GM23338 (cell line): ENCODE data around the gene DHX38. TPM values are rescaled to one million over a fixed set of nuclear protein-coding genes. Genes with fewer than 3 reads are reported as not detected.

Experiments used
- ATAC-seq: fragments of 200-7000 bp; cut with Tn5 transposase; 3 replicates; pipeline ENCODE4 v1.9.1; 2020
- DNase-seq: peaks from one replicate; pipeline ENCODE4 v3.0.0-alpha.2; 2015; ENCODE audit warnings: low spot score
- H2AFZ ChIP-seq: fragments of 200-600 bp; sonication (generic); 2 replicates; pipeline ENCODE4 v1.8.0; 2016; ENCODE audit warnings: antibody characterized with exemption, mild to moderate bottlenecking, moderate library complexity
- H3F3A ChIP-seq: fragments of 200-600 bp; sonication (generic); replicated peaks from 2 replicates; pipeline ENCODE4 v1.8.0; 2017; ENCODE audit warnings: antibody characterized with exemption, mixed run types, low read depth
- H3K27ac ChIP-seq: fragments of 200-600 bp; sonication (generic); 2 replicates; pipeline ENCODE4 v1.6.1; 2016; ENCODE audit warnings: low read depth
- H3K27me3 ChIP-seq: fragments of 200-600 bp; sonication (generic); 2 replicates; pipeline ENCODE4 v1.8.0; 2016; ENCODE audit warnings: mild to moderate bottlenecking, mixed run types, moderate library complexity; ENCODE audit not compliant: insufficient read depth
- H3K36me3 ChIP-seq: fragments of 200-600 bp; sonication (generic); 2 replicates; pipeline ENCODE4 v1.8.0; 2016; ENCODE audit warnings: mild to moderate bottlenecking; ENCODE audit not compliant: insufficient read depth
- H3K4me1 ChIP-seq: fragments of 200-600 bp; sonication (generic); 2 replicates; pipeline ENCODE4 v1.8.0; 2016; ENCODE audit warnings: mild to moderate bottlenecking, moderate library complexity; ENCODE audit not compliant: insufficient read depth
- H3K4me2 ChIP-seq: fragments of 200-600 bp; sonication (generic); 2 replicates; pipeline ENCODE4 v1.7.1; 2017; ENCODE audit warnings: mixed run types
- H3K4me3 ChIP-seq: fragments of 200-600 bp; sonication (generic); 2 replicates; pipeline ENCODE4 v1.6.1; 2016; ENCODE audit warnings: mixed run types
- H3K79me2 ChIP-seq: fragments of 200-600 bp; sonication (generic); replicated peaks from 2 replicates; pipeline ENCODE4 v1.8.0; 2017; ENCODE audit warnings: mild to moderate bottlenecking; ENCODE audit not compliant: insufficient read depth
- H3K9me2 ChIP-seq: fragments of 200-600 bp; sonication (generic); 2 replicates; pipeline ENCODE4 v1.8.0; 2017; ENCODE audit not compliant: insufficient read depth
- H4K20me1 ChIP-seq: fragments of 200-600 bp; sonication (generic); replicated peaks from 2 replicates; pipeline ENCODE4 v1.8.0; 2017; ENCODE audit warnings: mild to moderate bottlenecking; ENCODE audit not compliant: insufficient read depth
- H3K27ac Mint-ChIP-seq: 2 replicates; pipeline ENCODE4 v1.8.0; 2020; ENCODE audit warnings: inconsistent platforms, mild to moderate bottlenecking, moderate library complexity, mixed read lengths
- H3K27me3 Mint-ChIP-seq: 3 replicates; pipeline ENCODE4 v1.8.0; 2022; ENCODE audit warnings: low read depth, mild to moderate bottlenecking, moderate library complexity, mixed read lengths, inconsistent platforms; ENCODE audit not compliant: insufficient read depth, poor library complexity
- H3K36me3 Mint-ChIP-seq: 3 replicates; pipeline ENCODE4 v1.8.0; 2021; ENCODE audit warnings: low read depth, mild to moderate bottlenecking, inconsistent platforms, moderate library complexity, mixed read lengths
- H3K4me1 Mint-ChIP-seq: 3 replicates; pipeline ENCODE4 v1.8.0; 2020; ENCODE audit warnings: mild to moderate bottlenecking, inconsistent platforms, mixed read lengths
- H3K4me3 Mint-ChIP-seq: 3 replicates; pipeline ENCODE4 v1.8.0; 2021; ENCODE audit warnings: moderate library complexity, mild to moderate bottlenecking, inconsistent platforms, mixed read lengths
- H3K9me3 Mint-ChIP-seq: 3 replicates; pipeline ENCODE4 v1.8.0; 2020; ENCODE audit warnings: moderate library complexity, mild to moderate bottlenecking, inconsistent platforms, mixed read lengths
- CTCF ChIP-seq, 2 experiments: fragments of 200-600 bp in 1 of 2; sonication (generic) in 1 of 2; conservative IDR thresholded peaks; 2 replicates each; pipeline versions ENCODE4 v1.5.1 to v1.6.1; 2016 to 2017; ENCODE audit warnings: antibody characterized with exemption in 2 of 2, low read depth in 2 of 2, mild to moderate bottlenecking in 2 of 2, moderate library complexity in 1 of 2
- ETS1 ChIP-seq: IDR thresholded peaks from 2 replicates; pipeline ENCODE4 v1.6.1; 2016; ENCODE audit warnings: antibody characterized with exemption
- EZH2 ChIP-seq: fragments of 200-600 bp; sonication (generic); IDR thresholded peaks from one replicate; pipeline ENCODE4 v1.8.0; 2017; ENCODE audit warnings: antibody characterized with exemption, mild to moderate bottlenecking, low read depth; ENCODE audit not compliant: unreplicated experiment
- NANOG ChIP-seq: IDR thresholded peaks from 2 replicates; pipeline ENCODE4 v1.6.1; 2016; ENCODE audit warnings: antibody characterized with exemption, borderline replicate concordance
- POLR2AphosphoS5 ChIP-seq: IDR thresholded peaks from 2 replicates; pipeline ENCODE4 v1.6.1; 2016; ENCODE audit warnings: antibody characterized with exemption, low read depth
- REST ChIP-seq: IDR thresholded peaks from one replicate; pipeline ENCODE4 v1.6.1; 2018; ENCODE audit warnings: antibody characterized with exemption; ENCODE audit not compliant: unreplicated experiment
- ZNF114 ChIP-seq: fragments of 250-450 bp; sonication (Bioruptor Pico); IDR thresholded peaks from 2 replicates; pipeline ENCODE4 v1.5.0; 2020; ENCODE audit warnings: mild to moderate bottlenecking, moderate library complexity
- ZNF331 ChIP-seq: fragments of 250-450 bp; sonication (Bioruptor Pico); IDR thresholded peaks from 2 replicates; pipeline ENCODE4 v1.5.0; 2020; ENCODE audit warnings: low read depth, mild to moderate bottlenecking, moderate library complexity
- polyA plus RNA-seq: library from polyadenylated mRNA; unstranded; fragments of >200 nt; fragmentation: Nextera tagmentation; extraction: Ambion mirVana; gene quantifications from 2 replicates; pipeline ENCODE4 v1.2.1, GENCODE V29; 2016
- total RNA-seq: library from RNA; depleted of rRNA; stranded (reverse); fragments of >200 nt; shearing (Covaris generic); gene quantifications from 2 replicates; pipeline ENCODE4 v1.2.3, GENCODE V29; 2014

Gene DHX38
- total and polyA plus RNA-seq, 2 experiments from 2014 or later: 31.4 to 46.4 TPM

- no peak for TF ChIP-seq CTCF (conservative IDR thresholded peaks at IDR 0.05; ENCODE audit: low read depth in 2 of 2)
These were observed 37.4 kb downstream of the DHX38 start (continued) for GRCh38 chr16:72131036-72131435.

GRCh38 chr16:72132726-72133125, 39.1 kb downstream of the DHX38 start:
- ATAC-seq (no peak), DNase-seq (no peak)
- no peaks in the 10 kb centered on the region for H3K9me2 ChIP-seq
- no peak for TF ChIP-seq REST
- TF ChIP-seq NANOG: no peak
- no peaks in the 10 kb centered on the region for H3K79me2 ChIP-seq
- no peaks in the 10 kb centered on the region; the same call in 1 of the 2 replicates for H3K4me1 ChIP-seq
- no peak overlapping the region for H2AFZ ChIP-seq
- H3K27me3 ChIP-seq: no peaks in the 10 kb centered on the region
- no peaks in the 10 kb centered on the region for H3K36me3 ChIP-seq
- H3K36me3 Mint-ChIP-seq: no peaks in the 10 kb centered on the region; the same call in 2 of the 3 replicates
- H3K27ac ChIP-seq: no peak overlapping the region
- no peak overlapping the region for H3K4me2 ChIP-seq
- H3K4me1 Mint-ChIP-seq: peaks cover 18% of the 10 kb centered on the region
- H3K27me3 Mint-ChIP-seq: peaks cover 12% of the 10 kb centered on the region
- H3F3A ChIP-seq: no peaks in the 10 kb centered on the region
- H3K9me3 Mint-ChIP-seq: no peaks in the 10 kb centered on the region
- no peaks in the 10 kb centered on the region for H4K20me1 ChIP-seq
- H3K4me3 ChIP-seq: no peak overlapping the region
- no peak overlapping the region for H3K27ac Mint-ChIP-seq
- H3K4me3 Mint-ChIP-seq: no peak overlapping the region

GRCh38 chr16:72134507-72134906, 40.9 kb downstream of the DHX38 start:
- H3K4me1 Mint-ChIP-seq: peaks cover 15% of the 10 kb centered on the region
- Histone ChIP-seq H3K27me3 (no peaks in the 10 kb centered on the region), H3K79me2 (no peaks in the 10 kb centered on the region), H3K4me2 (no peak overlapping the region), H3F3A (no peaks in the 10 kb centered on the region), H2AFZ (no peak overlapping the region), H3K4me1 (no peaks in the 10 kb centered on the region; the same call in 1 of the 2 replicates), H3K9me2 (no peaks in the 10 kb centered on the region), H3K36me3 (no peaks in the 10 kb centered on the region), H3K4me3 (no peak overlapping the region), H4K20me1 (no peaks in the 10 kb centered on the region), H3K27ac (no peak overlapping the region)
- no peaks in the 10 kb centered on the region for H3K9me3 Mint-ChIP-seq
- no peak overlapping the region for H3K27ac Mint-ChIP-seq
- no peak overlapping the region for H3K4me3 Mint-ChIP-seq
- DNase-seq: no peak
- ATAC-seq: no peak
- H3K27me3 Mint-ChIP-seq: peaks cover 7% of the 10 kb centered on the region
- H3K36me3 Mint-ChIP-seq: no peaks in the 10 kb centered on the region; the same call in 2 of the 3 replicates
- TF ChIP-seq POLR2AphosphoS5 (no peak), ZNF331 (CRISPR knock-in tag) (no peak), REST (no peak), NANOG (no peak), EZH2 (no peak), ZNF114 (no peak), CTCF (conservative IDR thresholded peaks at IDR 0.05; ENCODE audit: low read depth in 2 of 2) (no peak), ETS1 (no peak)
